A549 (cell line): ENCODE results near the gene SAMM50. TPM values are rescaled to one million over a fixed set of nuclear protein-coding genes. Genes with fewer than 3 reads are reported as not detected.

Experiments
- ATAC-seq, 2 experiments: fragments of 200-7000 bp in 1 of 2; fragments of >200 bp in 1 of 2; cut with Nextera tagmentation in 1 of 2; cut with Tn5 transposase in 1 of 2; 3 replicates each; pipeline versions ENCODE4 v1.8.0 to v1.9.1; 2018 to 2020; ENCODE audit warnings: mild to moderate bottlenecking in 1 of 2, moderate library complexity in 1 of 2
- CTCF ChIA-PET: fragments of 300-600 bp; sonication (Branson Sonifier 250); formaldehyde crosslinking; extraction: SDS; loops from one replicate; lab custom pipeline; 2021; ENCODE audit warnings: antibody characterized with exemption, inconsistent platforms; lab: Yijun Ruan, JAX
- POLR2A ChIA-PET: fragments of 350-600 bp; formaldehyde crosslinking; extraction: SDS; loops from one replicate; lab custom pipeline; 2021; ENCODE audit warnings: antibody characterized with exemption, inconsistent platforms; lab: Yijun Ruan, JAX
- DNase-seq, 2 experiments: peaks; one replicate each; pipeline versions ENCODE4 v3.0.0 to v3.0.0-alpha.2; 2011 to 2016; ENCODE audit warnings: low read depth in 1 of 2, low spot score in 1 of 2
- FAIRE-seq: peaks from 2 replicates; lab custom pipeline; 2011; peaks lifted over from hg19 to GRCh38; lab: Jason Lieb, UNC
- H3K27ac ChIP-seq, 2 experiments: fragments of >200 bp; sonication (Bioruptor Twin); formaldehyde crosslinking; 3 replicates each; pipeline ENCODE4 v1.5.1; 2016 to 2017
- H3K4me1 ChIP-seq: fragments of >200 bp; sonication (Bioruptor Twin); formaldehyde crosslinking; 3 replicates; pipeline ENCODE4 v1.6.1; 2016
- H3K4me2 ChIP-seq: fragments of >200 bp; sonication (Bioruptor Twin); formaldehyde crosslinking; 3 replicates; pipeline ENCODE4 v1.6.1; 2016
- H3K4me3 ChIP-seq: fragments of >200 bp; sonication (Bioruptor Twin); formaldehyde crosslinking; 3 replicates; pipeline ENCODE4 v1.5.1; 2016
- H3K9me3 ChIP-seq: fragments of >200 bp; sonication (Bioruptor Twin); formaldehyde crosslinking; 3 replicates; pipeline ENCODE4 v1.6.1; 2016
- FOXS1 ChIP-seq: fragments of 250-450 bp; sonication (Bioruptor Pico); IDR thresholded peaks from 2 replicates; pipeline ENCODE4 v1.5.0; 2020; ENCODE audit warnings: mild to moderate bottlenecking, moderate library complexity
- HEYL ChIP-seq: fragments of 250-450 bp; sonication (Bioruptor Pico); IDR thresholded peaks from 2 replicates; pipeline ENCODE4 v1.8.0; 2021; ENCODE audit warnings: mild to moderate bottlenecking, moderate library complexity
- NR3C1 ChIP-seq: fragments of >200 bp; sonication (Bioruptor Twin); formaldehyde crosslinking; IDR thresholded peaks from 3 replicates; pipeline ENCODE4 v1.6.1; 2017
- POLR2AphosphoS2 ChIP-seq: conservative IDR thresholded peaks from 2 replicates; pipeline ENCODE4 v1.6.1; 2012; ENCODE audit warnings: low read length, improper control_type of control experiment, inconsistent platforms
- REST ChIP-seq: fragments of 200-600 bp; sonication (generic); IDR thresholded peaks from 2 replicates; pipeline ENCODE4 v1.6.1; 2016; ENCODE audit warnings: antibody characterized with exemption, mild to moderate bottlenecking, moderate library complexity
- TP53 ChIP-seq: fragments of 250-450 bp; sonication (Bioruptor Pico); IDR thresholded peaks from 2 replicates; pipeline ENCODE4 v1.5.0; 2021; ENCODE audit warnings: mild to moderate bottlenecking, moderate library complexity
- USF2 ChIP-seq: fragments of 450-650 bp; IDR thresholded peaks from 2 replicates; pipeline ENCODE4 v1.6.1; 2014; ENCODE audit warnings: antibody characterized with exemption
- WGBS: methylation state at CpG from one replicate; pipeline ENCODE4 v1.1.6; 2017; ENCODE audit errors: missing lambda C conversion rate; 5-methylcytosine and 5-hydroxymethylcytosine counted together
- polyA plus RNA-seq, 4 experiments: library from polyadenylated mRNA; depleted of rRNA in 3 of 4; stranded (reverse); fragments of >200 nt; fragmentation: RNase III in 1 of 4; extraction: RNeasy Plus Mini Kit Qiagen cat#74134 plus additional on column Dnase treatment in 1 of 4; gene quantifications; 2 replicates in 3 of 4; 3 replicates in 1 of 4; pipeline ENCODE4 v1.2.3, GENCODE V29; 2011 to 2017

SAMM50 gene
- polyA plus RNA-seq, 2 of the 4 experiments (the other 2 are of a cell fraction) = 49.3 to 51.4 TPM

GRCh38 chr22:44042249-44043218, 87.3 kb downstream of the SAMM50 start (continued):
- TF ChIP-seq REST (no peak), FOXS1 (CRISPR knock-in tag) (no peak)

- Histone ChIP-seq H3K27ac (no peak overlapping the region), H3K4me3 (no peak overlapping the region), H3K4me2 (no peak overlapping the region), H3K9me3 (no peaks in the 10 kb centered on the region), H3K4me1 (no peaks in the 10 kb centered on the region)
- CTCF ChIA-PET = interaction anchor here (0.6 kb wide), 1 partner anchor 355 kb away, joined by 3 read pairs; no protein-coding TSS in a partner anchor
- POLR2A ChIA-PET = no interaction called here
- TF ChIP-seq NR3C1 (no peak), FOXS1 (CRISPR knock-in tag) (no peak), USF2 (no peak), TP53 (CRISPR knock-in tag) (no peak), POLR2AphosphoS2 (no peak), HEYL (no peak)
- DNase-seq = no peak
- no peak for FAIRE-seq
- WGBS = 100% methylated on average over 1 of the region's 1 CpG
- ATAC-seq = no peak
Observed at GRCh38 chr22:44045145-44045544, 89.9 kb downstream of the SAMM50 start.

Other genes starting within 250 kb of the SAMM50 start
- 1.1 and 1.2 TPM in 2 replicates for gene EFCAB6, start 143.1 kb upstream of the SAMM50 start, polyA plus RNA-seq (2011; rRNA removed)
- 0.46 to 0.51 TPM (median 0.47 TPM) in 3 replicates for gene EFCAB6, start 143.1 kb upstream of the SAMM50 start, polyA plus RNA-seq (2017; fragmentation: RNase III; extraction: RNeasy Plus Mini Kit Qiagen cat#74134 plus additional on column Dnase treatment)
- gene SULT4A1, start 92.9 kb upstream of the SAMM50 start, polyA plus RNA-seq (2011; rRNA removed) = not detected in 2 replicates
- gene SULT4A1, start 92.9 kb upstream of the SAMM50 start, polyA plus RNA-seq (2017; fragmentation: RNase III; extraction: RNeasy Plus Mini Kit Qiagen cat#74134 plus additional on column Dnase treatment) = not detected in 3 replicates
- gene PNPLA5, start 63.4 kb upstream of the SAMM50 start, polyA plus RNA-seq (2011; rRNA removed) = not detected in 2 replicates
- not detected in 3 replicates for gene PNPLA5, start 63.4 kb upstream of the SAMM50 start, polyA plus RNA-seq (2017; fragmentation: RNase III; extraction: RNeasy Plus Mini Kit Qiagen cat#74134 plus additional on column Dnase treatment)
- 1.3 TPM in 2 replicates for gene PNPLA3, start 31.6 kb upstream of the SAMM50 start, polyA plus RNA-seq (2011; rRNA removed)
- gene PNPLA3, start 31.6 kb upstream of the SAMM50 start, polyA plus RNA-seq (2017; fragmentation: RNase III; extraction: RNeasy Plus Mini Kit Qiagen cat#74134 plus additional on column Dnase treatment) = 1.00 to 1.8 TPM (median 1.3 TPM) in 3 replicates
- gene PARVB, start 68.9 kb downstream of the SAMM50 start, polyA plus RNA-seq (2011; rRNA removed) = 33.1 and 33.5 TPM in 2 replicates
- gene PARVB, start 68.9 kb downstream of the SAMM50 start, polyA plus RNA-seq (2017; fragmentation: RNase III; extraction: RNeasy Plus Mini Kit Qiagen cat#74134 plus additional on column Dnase treatment) = 27.4 to 33.0 TPM (median 28.3 TPM) in 3 replicates
- not detected in 2 replicates for gene PARVG, start 225.5 kb downstream of the SAMM50 start, polyA plus RNA-seq (2011; rRNA removed)
- gene PARVG, start 225.5 kb downstream of the SAMM50 start, polyA plus RNA-seq (2017; fragmentation: RNase III; extraction: RNeasy Plus Mini Kit Qiagen cat#74134 plus additional on column Dnase treatment) = 0.04 TPM in 1 of 3 replicates, not detected in the others